Endodermal cell (in vitro differentiated cells): ENCODE measurements around the gene CDK9. TPM values are rescaled to one million over a fixed set of nuclear protein-coding genes. Genes with fewer than 3 reads are reported as not detected.
A peak's percentile ranks its signal among the peaks of the same experiment; 100 is the strongest.

ENCODE experiments used
- DNase-seq: peaks from one replicate; pipeline ENCODE4 v3.0.0-alpha.2; 2017
- H3K27ac ChIP-seq: 2 replicates; pipeline ENCODE4 v1.5.1; 2013; ENCODE audit warnings: mild to moderate bottlenecking, low read depth, low read length, moderate library complexity
- H3K27me3 ChIP-seq: 2 replicates; pipeline ENCODE4 v1.6.1; 2013; ENCODE audit warnings: mild to moderate bottlenecking, low read length, moderate library complexity; ENCODE audit not compliant: insufficient read depth, control insufficient read depth, poor library complexity, severe bottlenecking
- H3K36me3 ChIP-seq: 2 replicates; pipeline ENCODE4 v1.7.0; 2013; ENCODE audit warnings: mild to moderate bottlenecking, low read length, moderate library complexity; ENCODE audit not compliant: control insufficient read depth, insufficient read depth
- H3K4me1 ChIP-seq: one replicate; pipeline ENCODE4 v1.7.0; 2013; ENCODE audit warnings: low read length; ENCODE audit not compliant: control insufficient read depth, insufficient read depth
- H3K4me3 ChIP-seq: 2 replicates; pipeline ENCODE4 v1.5.1; 2013; ENCODE audit warnings: mild to moderate bottlenecking, low read length, moderate library complexity
- H3K9ac ChIP-seq: 2 replicates; pipeline ENCODE4 v1.6.1; 2013; ENCODE audit warnings: mild to moderate bottlenecking, low read length, moderate library complexity; ENCODE audit not compliant: poor library complexity, severe bottlenecking; ENCODE audit errors: extremely low read depth
- H3K9me3 ChIP-seq: 2 replicates; pipeline ENCODE4 v1.6.1; 2013; ENCODE audit warnings: mild to moderate bottlenecking, low read length, moderate library complexity; ENCODE audit not compliant: control insufficient read depth
- H3K27ac Mint-ChIP-seq: 2 replicates; pipeline ENCODE4 v1.8.0; 2020; ENCODE audit warnings: mixed read lengths
- H3K27me3 Mint-ChIP-seq: 2 replicates; pipeline ENCODE4 v1.8.0; 2021; ENCODE audit warnings: mild to moderate bottlenecking, mixed read lengths; ENCODE audit not compliant: insufficient read depth
- H3K36me3 Mint-ChIP-seq: 2 replicates; pipeline ENCODE4 v1.8.0; 2020; ENCODE audit warnings: low read depth, mixed read lengths
- H3K4me1 Mint-ChIP-seq: 2 replicates; pipeline ENCODE4 v1.8.0; 2020; ENCODE audit warnings: mixed read lengths
- H3K4me3 Mint-ChIP-seq: 2 replicates; pipeline ENCODE4 v1.8.0; 2020; ENCODE audit warnings: mild to moderate bottlenecking, moderate library complexity, mixed read lengths
- H3K9me3 Mint-ChIP-seq: 2 replicates; pipeline ENCODE4 v1.8.0; 2020; ENCODE audit warnings: mild to moderate bottlenecking, mixed read lengths
- WGBS, 2 experiments: methylation state at CpG; one replicate each; pipeline versions ENCODE4 v1.1.5 to v1.1.7; 2013; ENCODE audit warnings: missing lambda C conversion rate in 2 of 2, mixed read lengths in 1 of 2; ENCODE audit not compliant: insufficient coverage in 1 of 2, insufficient read length in 1 of 2; 5-methylcytosine and 5-hydroxymethylcytosine counted together
- total RNA-seq, 2 donors: library from RNA; stranded (reverse); fragmentation: NEBNext Ultra II Directional in 1 of 2; extraction: Animal tissue kit (Norgen Biotek cat#: 25700) in 1 of 2; gene quantifications; 2 replicates in 1 of 2; 3 replicates in 1 of 2; pipeline ENCODE4 v1.2.1, GENCODE V29; 2021
- TF ChIP-seq, protein P1 (sequence below): fragments of 200-600 bp; sonication (generic); conservative IDR thresholded peaks from 2 replicates; pipeline ENCODE4 v1.5.0; 2021; ENCODE audit warnings: antibody characterized with exemption, mild to moderate bottlenecking

The CDK9 gene
- total RNA-seq, 2 donors from 2014 or later, result 97.1 to 101 TPM

DNA sequence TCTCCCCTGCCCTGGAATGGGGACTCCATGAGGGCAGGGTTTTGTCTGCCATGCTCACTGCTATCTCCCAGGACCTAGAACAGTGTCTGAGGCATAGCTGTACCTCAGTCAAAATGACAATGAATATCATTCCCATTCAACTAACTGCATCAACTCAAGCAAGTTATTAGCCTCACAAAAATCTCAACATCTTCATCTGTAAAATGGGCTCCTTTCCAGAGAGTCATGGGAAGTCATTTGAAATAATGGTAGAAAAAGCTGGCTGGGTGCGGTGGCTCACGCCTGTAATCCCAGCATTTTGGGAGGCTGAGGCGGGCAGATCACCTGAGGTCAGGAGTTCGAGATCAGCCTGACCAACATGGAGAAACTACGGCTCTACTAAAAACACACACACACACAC is 16.7 kb upstream of the CDK9 start:
- no peak overlapping the region for H3K9ac ChIP-seq
- Mint-ChIP-seq H3K27me3 (peaks cover 10% of the 10 kb centered on the region), H3K4me3 (no peak overlapping the region), H3K9me3 (no peaks in the 10 kb centered on the region), H3K36me3 (no peaks in the 10 kb centered on the region), H3K4me1 (peaks cover 8% of the 10 kb centered on the region), H3K27ac (no peak overlapping the region)
- no peaks in the 10 kb centered on the region for H3K9me3 ChIP-seq
- H3K36me3 ChIP-seq, result no peaks in the 10 kb centered on the region
- H3K4me3 ChIP-seq, result no peak overlapping the region
- H3K27ac ChIP-seq, result no peak overlapping the region
- TF ChIP-seq, protein P1, sequence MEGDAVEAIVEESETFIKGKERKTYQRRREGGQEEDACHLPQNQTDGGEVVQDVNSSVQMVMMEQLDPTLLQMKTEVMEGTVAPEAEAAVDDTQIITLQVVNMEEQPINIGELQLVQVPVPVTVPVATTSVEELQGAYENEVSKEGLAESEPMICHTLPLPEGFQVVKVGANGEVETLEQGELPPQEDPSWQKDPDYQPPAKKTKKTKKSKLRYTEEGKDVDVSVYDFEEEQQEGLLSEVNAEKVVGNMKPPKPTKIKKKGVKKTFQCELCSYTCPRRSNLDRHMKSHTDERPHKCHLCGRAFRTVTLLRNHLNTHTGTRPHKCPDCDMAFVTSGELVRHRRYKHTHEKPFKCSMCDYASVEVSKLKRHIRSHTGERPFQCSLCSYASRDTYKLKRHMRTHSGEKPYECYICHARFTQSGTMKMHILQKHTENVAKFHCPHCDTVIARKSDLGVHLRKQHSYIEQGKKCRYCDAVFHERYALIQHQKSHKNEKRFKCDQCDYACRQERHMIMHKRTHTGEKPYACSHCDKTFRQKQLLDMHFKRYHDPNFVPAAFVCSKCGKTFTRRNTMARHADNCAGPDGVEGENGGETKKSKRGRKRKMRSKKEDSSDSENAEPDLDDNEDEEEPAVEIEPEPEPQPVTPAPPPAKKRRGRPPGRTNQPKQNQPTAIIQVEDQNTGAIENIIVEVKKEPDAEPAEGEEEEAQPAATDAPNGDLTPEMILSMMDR, result no peak
- peaks cover 3% of the 10 kb centered on the region for H3K4me1 ChIP-seq
- 90% methylated on average over 5 of the region's 5 CpGs; no CpG with 5 or more reads in 1 of the 2 experiments for WGBS, 2 experiments
- DNase-seq, result no peak
- no peaks in the 10 kb centered on the region for H3K27me3 ChIP-seq

DNA sequence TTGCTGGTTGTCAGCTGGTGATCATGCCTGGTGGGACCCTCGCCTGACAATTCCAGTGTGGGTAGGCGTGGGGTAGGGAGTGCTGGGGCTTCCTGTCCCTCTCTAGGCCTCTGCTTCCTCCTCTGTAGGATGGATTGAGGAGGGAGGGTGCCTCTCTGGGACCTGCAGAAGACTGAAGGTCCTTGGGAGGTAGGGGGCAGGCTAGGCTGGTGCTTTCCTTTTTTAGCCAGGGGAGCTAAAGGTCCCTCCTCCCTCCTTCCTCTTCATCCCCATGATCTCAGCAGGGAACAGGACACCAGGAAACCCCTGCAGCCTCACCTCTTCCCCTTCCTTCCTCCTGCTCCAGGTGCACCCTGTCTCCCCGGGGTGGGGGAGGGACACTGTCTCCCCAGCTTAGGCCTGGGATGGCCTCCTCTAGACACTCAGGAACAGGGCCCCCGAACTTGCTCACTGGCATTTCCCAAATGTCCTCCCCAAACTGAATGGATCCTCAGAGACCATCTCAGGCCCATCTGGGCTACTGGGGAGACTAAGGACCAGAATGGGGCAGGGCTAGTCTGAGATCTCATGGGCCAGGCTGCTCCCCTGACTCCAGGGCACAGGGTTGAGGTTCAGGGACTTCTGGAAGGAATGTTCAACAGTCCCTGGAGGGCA is 15.8 kb upstream of the CDK9 start:
- TF ChIP-seq, protein P1, result no peak
- Histone ChIP-seq H3K9ac (no peak overlapping the region), H3K4me3 (no peak overlapping the region), H3K27ac (no peak overlapping the region), H3K4me1 (peaks cover 3% of the 10 kb centered on the region), H3K36me3 (no peaks in the 10 kb centered on the region), H3K27me3 (no peaks in the 10 kb centered on the region), H3K9me3 (no peaks in the 10 kb centered on the region)
- Mint-ChIP-seq H3K27me3 (peaks cover 10% of the 10 kb centered on the region), H3K36me3 (no peaks in the 10 kb centered on the region), H3K4me3 (peak overlapping the region; percentile 60), H3K4me1 (peaks cover 8% of the 10 kb centered on the region), H3K9me3 (no peaks in the 10 kb centered on the region), H3K27ac (no peak overlapping the region)
- DNase-seq, result peak; percentile 54
- 80 to 94% methylated on average over 1 to 4 of the region's 4 CpGs for WGBS, 2 experiments

DNA sequence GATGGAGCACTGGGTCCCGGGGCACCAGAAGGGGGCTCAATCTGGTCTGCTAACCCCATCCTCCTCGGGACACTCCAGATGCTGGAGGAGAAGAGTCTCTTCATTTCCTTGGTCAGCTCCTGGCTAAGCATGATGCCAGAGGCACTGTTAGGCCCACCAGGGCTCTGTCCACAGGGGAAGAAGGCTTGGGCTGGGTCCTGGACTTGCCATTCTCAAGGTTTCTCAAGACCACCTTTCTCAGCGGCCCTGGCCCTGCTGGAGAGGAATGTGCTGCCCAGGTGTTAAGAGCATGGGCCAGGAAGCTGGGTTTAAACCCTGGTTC is 15.3 kb upstream of the CDK9 start:
- 60 to 88% methylated on average over 2 to 3 of the region's 3 CpGs for WGBS, 2 experiments
- H3K36me3 ChIP-seq, result no peaks in the 10 kb centered on the region
- H3K4me3 Mint-ChIP-seq, result peak overlapping the region; percentile 60
- peak; percentile 74 for DNase-seq
- peak overlapping the region; percentile 52 for H3K27ac Mint-ChIP-seq
- peaks cover 10% of the 10 kb centered on the region for H3K27me3 Mint-ChIP-seq
- H3K9ac ChIP-seq, result no peak overlapping the region
- H3K4me1 ChIP-seq, result peaks cover 3% of the 10 kb centered on the region
- H3K36me3 Mint-ChIP-seq, result no peaks in the 10 kb centered on the region
- H3K27me3 ChIP-seq, result no peaks in the 10 kb centered on the region
- H3K4me3 ChIP-seq, result peak overlapping the region; percentile 76
- H3K4me1 Mint-ChIP-seq, result peaks cover 8% of the 10 kb centered on the region
- TF ChIP-seq, protein P1, result no peak
- no peak overlapping the region for H3K27ac ChIP-seq
- no peaks in the 10 kb centered on the region for H3K9me3 ChIP-seq
- H3K9me3 Mint-ChIP-seq, result no peaks in the 10 kb centered on the region
